GM12872 (cell line): ENCODE measurements around the gene ANKRD12.

Experiments
- TF ChIP-seq, protein P1 (sequence below): IDR thresholded peaks from 3 replicates; pipeline ENCODE4 v1.5.1; 2011; ENCODE audit warnings: low read depth, mild to moderate bottlenecking, low read length, moderate library complexity; ENCODE audit not compliant: insufficient read depth

Gene ANKRD12

DNA sequence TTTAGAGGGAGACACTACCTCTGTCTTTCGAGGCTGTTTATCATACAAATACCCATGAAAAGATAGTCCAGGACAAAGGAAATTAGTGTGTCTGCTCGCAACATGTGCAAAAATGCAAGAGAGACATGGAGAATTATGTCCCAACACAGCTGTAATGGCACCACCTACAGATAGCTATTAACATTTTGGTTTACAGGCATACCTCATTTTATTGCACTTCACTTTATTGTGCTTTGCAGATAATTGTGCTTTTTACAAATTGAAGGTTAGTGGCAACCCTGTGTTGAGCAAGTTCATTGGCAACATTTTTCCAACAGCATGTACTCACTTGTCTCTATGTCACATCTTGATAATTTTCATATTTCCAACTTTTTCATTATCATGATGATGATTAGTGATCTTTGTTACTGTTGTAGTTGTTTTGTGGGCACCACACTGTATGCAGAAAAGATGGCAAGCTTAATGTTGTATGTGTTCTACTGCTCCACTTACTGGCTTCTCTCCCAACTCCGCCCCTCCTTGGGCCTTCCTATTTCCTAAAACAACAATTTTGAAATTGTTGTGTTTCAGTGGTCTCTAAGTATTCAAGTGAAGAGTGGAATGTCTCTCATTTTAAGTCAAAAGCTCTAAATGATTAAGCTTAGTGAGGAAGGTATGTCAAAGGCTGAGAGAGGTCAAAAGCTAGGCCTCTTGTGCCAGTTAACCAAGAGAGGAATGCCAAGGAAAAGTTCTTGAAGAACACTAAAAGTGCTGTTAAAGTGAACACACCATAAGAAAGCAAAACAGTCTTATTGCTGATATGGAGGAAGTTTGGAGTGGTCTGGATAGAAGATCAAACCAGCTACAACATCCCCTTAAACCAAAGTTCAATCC, 52.0 kb downstream of the ANKRD12 start:
- TF ChIP-seq, protein P1, sequence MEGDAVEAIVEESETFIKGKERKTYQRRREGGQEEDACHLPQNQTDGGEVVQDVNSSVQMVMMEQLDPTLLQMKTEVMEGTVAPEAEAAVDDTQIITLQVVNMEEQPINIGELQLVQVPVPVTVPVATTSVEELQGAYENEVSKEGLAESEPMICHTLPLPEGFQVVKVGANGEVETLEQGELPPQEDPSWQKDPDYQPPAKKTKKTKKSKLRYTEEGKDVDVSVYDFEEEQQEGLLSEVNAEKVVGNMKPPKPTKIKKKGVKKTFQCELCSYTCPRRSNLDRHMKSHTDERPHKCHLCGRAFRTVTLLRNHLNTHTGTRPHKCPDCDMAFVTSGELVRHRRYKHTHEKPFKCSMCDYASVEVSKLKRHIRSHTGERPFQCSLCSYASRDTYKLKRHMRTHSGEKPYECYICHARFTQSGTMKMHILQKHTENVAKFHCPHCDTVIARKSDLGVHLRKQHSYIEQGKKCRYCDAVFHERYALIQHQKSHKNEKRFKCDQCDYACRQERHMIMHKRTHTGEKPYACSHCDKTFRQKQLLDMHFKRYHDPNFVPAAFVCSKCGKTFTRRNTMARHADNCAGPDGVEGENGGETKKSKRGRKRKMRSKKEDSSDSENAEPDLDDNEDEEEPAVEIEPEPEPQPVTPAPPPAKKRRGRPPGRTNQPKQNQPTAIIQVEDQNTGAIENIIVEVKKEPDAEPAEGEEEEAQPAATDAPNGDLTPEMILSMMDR = no peak

DNA sequence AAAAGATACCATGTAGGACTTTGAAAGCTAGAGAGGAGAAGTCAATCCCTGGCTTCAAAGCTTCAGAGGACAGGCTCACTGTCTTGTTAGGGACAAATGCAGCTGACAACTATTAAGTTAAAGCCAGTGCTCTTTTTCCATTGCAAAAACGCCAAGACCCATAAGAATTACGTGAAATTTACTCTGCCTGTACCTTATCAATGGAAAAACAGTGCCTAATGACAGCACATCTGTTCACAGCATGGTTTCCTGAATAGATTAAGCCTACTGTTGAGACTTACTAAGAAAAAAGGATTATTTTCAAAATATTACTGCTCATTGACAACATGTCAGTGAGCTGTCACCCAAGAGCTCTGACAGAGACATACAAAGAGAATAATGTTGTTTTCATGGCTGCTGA, 52.9 kb downstream of the ANKRD12 start:
- TF ChIP-seq, protein P1 = no peak

DNA sequence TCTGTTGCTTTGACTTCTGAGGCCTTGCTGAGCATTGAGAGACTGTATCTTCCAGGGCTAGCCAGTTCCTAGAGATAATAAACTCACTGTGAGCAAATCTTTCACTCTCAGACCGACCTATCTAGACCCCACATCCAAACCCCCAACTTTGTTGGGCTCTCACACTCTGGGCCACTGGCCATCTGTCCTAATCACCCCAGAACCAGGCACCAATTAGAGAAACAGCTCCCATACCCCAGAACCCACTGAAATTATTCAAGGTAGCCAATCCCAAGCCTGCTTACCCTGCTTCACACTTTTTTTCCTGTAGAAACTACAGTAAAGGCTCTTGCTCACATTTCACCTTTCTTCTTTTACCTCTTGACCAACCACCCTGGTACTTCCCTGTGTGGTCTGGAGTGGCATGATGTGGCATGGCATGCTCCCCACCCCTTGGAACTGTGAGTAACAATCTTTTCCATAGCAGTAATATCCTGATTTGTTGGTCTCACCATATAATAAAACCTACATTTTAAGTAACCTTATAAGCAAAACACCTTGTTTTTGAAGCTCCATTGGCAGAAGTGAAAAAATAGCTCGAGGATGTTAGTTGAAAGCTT, 55.2 kb downstream of the ANKRD12 start:
- TF ChIP-seq, protein P1 = no peak

DNA sequence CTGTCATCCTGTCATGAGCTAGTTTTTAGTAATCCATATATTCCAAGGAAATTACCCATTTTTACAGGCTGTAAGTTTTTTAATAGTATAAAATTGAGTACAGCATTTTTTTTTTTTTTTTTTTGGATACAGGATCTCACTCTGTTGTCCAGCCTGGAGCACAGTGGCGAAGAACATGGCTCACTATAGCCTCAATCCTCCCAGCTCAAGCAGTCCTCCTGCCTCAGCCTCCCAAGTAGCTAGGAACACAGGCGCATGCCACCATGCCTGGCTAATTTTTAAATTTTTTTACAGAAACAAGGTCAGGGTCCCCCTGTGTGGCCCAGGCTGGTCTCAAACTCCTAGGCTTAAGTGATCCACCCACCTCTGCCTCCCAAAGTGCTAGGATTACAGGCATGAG, 56.5 kb downstream of the ANKRD12 start:
- TF ChIP-seq, protein P1 = no peak

DNA sequence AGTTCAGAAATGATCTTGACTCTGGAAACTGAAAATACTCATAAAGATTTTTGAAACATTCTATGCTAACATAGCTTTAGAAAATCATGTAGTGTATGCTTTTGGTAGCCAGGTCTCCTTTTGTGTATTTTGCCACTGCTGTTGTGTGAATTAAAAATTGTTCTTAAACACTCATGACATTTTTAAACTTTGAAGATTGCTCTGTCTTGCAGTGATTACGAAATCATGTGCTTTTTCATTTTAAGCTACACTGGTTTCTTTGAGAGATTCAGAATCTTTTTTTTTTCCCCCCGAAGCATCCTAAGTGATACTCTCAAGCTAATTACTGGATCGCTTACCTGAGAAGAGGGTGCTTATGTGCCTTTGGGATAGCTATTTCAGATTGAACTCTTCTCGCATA, 60.0 kb downstream of the ANKRD12 start:
- TF ChIP-seq, protein P1 = no peak

DNA sequence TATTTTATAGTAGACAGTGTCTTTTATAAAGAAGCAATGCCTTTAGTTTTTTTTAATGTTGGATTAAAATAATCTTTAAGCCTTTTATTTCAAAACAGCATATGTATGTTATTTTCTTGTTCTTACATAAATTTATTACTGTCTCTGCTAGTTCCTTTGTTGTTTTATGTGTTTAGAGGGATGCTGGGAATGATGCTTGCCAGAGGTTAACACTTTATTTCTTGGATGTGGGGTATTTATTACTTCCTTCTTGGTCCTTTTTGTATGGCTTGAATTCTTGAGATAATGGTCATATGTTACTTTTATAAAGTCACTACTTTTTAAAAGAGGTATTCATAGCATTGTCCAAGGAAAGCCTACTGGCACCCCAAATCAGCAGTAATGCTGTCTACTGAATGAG, 63.1 kb downstream of the ANKRD12 start:
- TF ChIP-seq, protein P1 = no peak

DNA sequence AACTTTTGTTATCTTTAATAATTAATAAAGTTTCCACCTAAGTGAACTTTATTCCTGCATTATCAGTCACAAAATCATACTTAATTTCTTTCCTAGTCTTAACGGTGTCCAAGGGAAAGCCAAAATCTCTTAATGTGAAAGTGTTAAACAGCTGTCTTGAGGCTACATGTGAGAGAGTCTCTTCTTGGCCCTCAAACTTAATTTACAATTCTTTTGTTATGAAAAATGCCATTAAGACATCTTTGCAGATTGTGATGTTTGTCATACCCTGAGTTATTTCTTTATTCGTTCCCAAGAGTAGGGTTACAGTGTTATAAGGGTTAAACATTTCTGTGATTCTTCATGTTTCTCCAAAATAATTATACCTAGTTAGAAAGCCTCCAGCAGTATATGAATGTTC, 64.6 kb downstream of the ANKRD12 start:
- TF ChIP-seq, protein P1 = no peak
